NCI-H1105 treated with DMSO at 0.1 percent for 48 hours (cell line): ENCODE measurements around the gene SFN.

Source experiments
- DNase-seq: peaks from one replicate; lab custom pipeline; 2025; lab: John Stamatoyannopoulos, UW

SFN gene

GRCh38 chr1:26911399-26912146, 48.6 kb downstream of the SFN start:
- no peak for DNase-seq

GRCh38 chr1:26912147-26912490, 49.2 kb downstream of the SFN start:
- no peak for DNase-seq

- peak; percentile 12 for DNase-seq
These were observed 50.4 kb downstream of the SFN start for GRCh38 chr1:26913389-26913753.
